Smooth muscle cell (in vitro differentiated cells): ENCODE measurements around the gene FYCO1. TPM values are rescaled to one million over a fixed set of nuclear protein-coding genes. Genes with fewer than 3 reads are reported as not detected.

Source experiments
- DNase-seq: peaks from one replicate; lab custom pipeline; 2025; ENCODE audit not compliant: unreplicated experiment; lab: John Stamatoyannopoulos, UW
- H2AFZ ChIP-seq: fragments of 200-600 bp; sonication (generic); 2 replicates; pipeline ENCODE4 v1.6.0; 2016; ENCODE audit warnings: antibody characterized with exemption, low read depth, mild to moderate bottlenecking
- H3F3A ChIP-seq: fragments of 200-600 bp; sonication (generic); 2 replicates; pipeline ENCODE4 v1.6.0; 2017; ENCODE audit warnings: antibody characterized with exemption, low read depth
- H3K27ac ChIP-seq: fragments of 200-600 bp; sonication (generic); 2 replicates; pipeline ENCODE4 v1.5.1; 2016; ENCODE audit warnings: low read depth, mild to moderate bottlenecking
- H3K27me3 ChIP-seq: fragments of 200-600 bp; sonication (generic); 2 replicates; pipeline ENCODE4 v1.6.1; 2016; ENCODE audit warnings: low read depth, mild to moderate bottlenecking
- H3K36me3 ChIP-seq: fragments of 200-600 bp; sonication (generic); 2 replicates; pipeline ENCODE4 v1.5.1; 2016; ENCODE audit warnings: low read depth
- H3K4me1 ChIP-seq: fragments of 200-600 bp; sonication (generic); 2 replicates; pipeline ENCODE4 v1.5.1; 2016; ENCODE audit warnings: low read depth
- H3K4me2 ChIP-seq: fragments of 200-600 bp; sonication (generic); 2 replicates; pipeline ENCODE4 v1.6.0; 2016; ENCODE audit warnings: mild to moderate bottlenecking
- H3K4me3 ChIP-seq: fragments of 200-600 bp; sonication (generic); 2 replicates; pipeline ENCODE4 v1.5.1; 2016; ENCODE audit warnings: mild to moderate bottlenecking
- H3K79me2 ChIP-seq: fragments of 200-600 bp; sonication (generic); 2 replicates; pipeline ENCODE4 v1.6.0; 2016; ENCODE audit warnings: low read depth, mild to moderate bottlenecking
- H3K9ac ChIP-seq: fragments of 200-600 bp; sonication (generic); 2 replicates; pipeline ENCODE4 v1.6.0; 2016; ENCODE audit warnings: low read depth
- H3K9me3 ChIP-seq: fragments of 200-600 bp; sonication (generic); replicated peaks from 2 replicates; pipeline ENCODE4 v1.5.1; 2016; ENCODE audit warnings: low read depth
- H4K20me1 ChIP-seq: fragments of 200-600 bp; sonication (generic); 2 replicates; pipeline ENCODE4 v1.6.0; 2016; ENCODE audit warnings: low read depth
- CTCF ChIP-seq: fragments of 200-600 bp; sonication (generic); IDR thresholded peaks from 2 replicates; pipeline ENCODE4 v1.5.1; 2017; ENCODE audit warnings: borderline replicate concordance, mild to moderate bottlenecking, antibody characterized with exemption; ENCODE audit not compliant: insufficient read depth, poor library complexity, severe bottlenecking
- WGBS: methylation state at CpG from one replicate; pipeline ENCODE4 v1.1.7; 2016; ENCODE audit warnings: low lambda C conversion rate; 5-methylcytosine and 5-hydroxymethylcytosine counted together
- polyA plus RNA-seq: library from polyadenylated mRNA; unstranded; fragments of >200 nt; fragmentation: Nextera tagmentation; extraction: Ambion mirVana; gene quantifications from 2 replicates; pipeline ENCODE4 v1.2.1, GENCODE V29; 2016
- total RNA-seq: library from RNA; depleted of rRNA; stranded (reverse); fragments of >200 nt; gene quantifications from 2 replicates; pipeline ENCODE4 v1.2.3, GENCODE V29; 2014

The FYCO1 gene
- total and polyA plus RNA-seq, 2 experiments from 2014 or later, result 7.4 to 20.9 TPM

DNA sequence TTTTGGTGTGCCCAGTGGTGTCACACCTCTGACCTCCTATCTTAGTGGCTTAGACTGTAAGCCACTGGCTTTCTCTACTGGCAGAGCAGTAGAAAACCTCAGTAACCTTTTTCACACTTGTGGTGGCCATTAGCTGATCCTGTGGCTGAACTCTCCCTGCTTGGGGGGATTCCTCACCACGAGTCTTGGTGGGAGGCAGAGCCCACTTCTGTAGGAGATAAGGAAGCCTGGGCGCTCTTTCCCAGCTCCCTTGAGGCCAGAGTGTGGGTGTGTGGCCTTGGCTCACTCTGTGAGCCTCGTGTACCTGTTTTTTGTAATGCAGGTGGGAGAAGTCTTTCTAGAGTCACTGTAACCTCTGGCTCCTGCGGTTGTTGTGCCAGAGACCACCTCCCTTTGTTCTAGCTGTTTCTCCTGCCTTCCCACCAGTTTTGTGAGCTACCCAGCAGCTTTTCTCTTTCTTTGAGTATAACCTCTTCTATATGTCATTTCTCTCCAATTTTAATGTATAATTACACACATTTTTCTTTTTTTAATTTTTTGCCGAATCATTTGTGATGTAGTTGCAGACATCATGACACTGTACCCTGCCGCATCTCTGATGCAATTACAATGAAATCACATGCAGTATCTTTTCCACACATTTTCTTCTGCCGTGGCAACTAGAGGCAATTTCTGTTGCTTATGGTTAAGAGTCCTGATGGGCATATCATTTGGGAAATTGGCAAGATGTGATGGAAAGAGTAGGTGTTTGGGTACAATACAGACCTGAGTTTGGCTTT is 17.9 kb upstream of the FYCO1 start:
- Histone ChIP-seq H3K4me3 (no peak overlapping the region), H3K27ac (no peak overlapping the region), H3K27me3 (no peaks in the 10 kb centered on the region), H3K36me3 (no peaks in the 10 kb centered on the region), H3K4me1 (no peaks in the 10 kb centered on the region), H3K4me2 (no peak overlapping the region), H3K9me3 (no peaks in the 10 kb centered on the region), H3K9ac (no peak overlapping the region), H2AFZ (no peak overlapping the region), H3K79me2 (no peaks in the 10 kb centered on the region), H4K20me1 (no peaks in the 10 kb centered on the region), H3F3A (no peaks in the 10 kb centered on the region)
- DNase-seq, result no peak
- 89% methylated on average over 7 of the region's 7 CpGs for WGBS
- no peak for TF ChIP-seq CTCF

GRCh38 chr3:46012246-46012645 is 16.6 kb upstream of the FYCO1 start:
- no peak for TF ChIP-seq CTCF
- H3K4me1 ChIP-seq, result no peaks in the 10 kb centered on the region
- no peak overlapping the region for H3K9ac ChIP-seq
- H4K20me1 ChIP-seq, result no peaks in the 10 kb centered on the region
- no peaks in the 10 kb centered on the region for H3K9me3 ChIP-seq
- no peaks in the 10 kb centered on the region for H3K27me3 ChIP-seq
- no peak overlapping the region for H3K4me3 ChIP-seq
- H3K36me3 ChIP-seq, result no peaks in the 10 kb centered on the region
- no peak overlapping the region for H3K4me2 ChIP-seq
- H2AFZ ChIP-seq, result no peak overlapping the region
- no peak for DNase-seq
- H3K27ac ChIP-seq, result no peak overlapping the region
- WGBS, result 96% methylated on average over 4 of the region's 4 CpGs
- H3K79me2 ChIP-seq, result no peaks in the 10 kb centered on the region
- H3F3A ChIP-seq, result peaks cover under 1% of the 10 kb centered on the region

- Histone ChIP-seq H3K4me1 (no peaks in the 10 kb centered on the region), H3F3A (peaks cover 5% of the 10 kb centered on the region), H3K9ac (no peak overlapping the region), H3K4me2 (no peak overlapping the region), H4K20me1 (no peaks in the 10 kb centered on the region), H2AFZ (no peak overlapping the region), H3K36me3 (no peaks in the 10 kb centered on the region), H3K4me3 (no peak overlapping the region), H3K9me3 (no peaks in the 10 kb centered on the region), H3K27ac (no peak overlapping the region), H3K79me2 (no peaks in the 10 kb centered on the region), H3K27me3 (no peaks in the 10 kb centered on the region)
- DNase-seq, result no peak
- no peak for TF ChIP-seq CTCF
- WGBS, result 98% methylated on average over 2 of the region's 2 CpGs
Observed at GRCh38 chr3:46010519-46011113, 15.0 kb upstream of the FYCO1 start.

DNA sequence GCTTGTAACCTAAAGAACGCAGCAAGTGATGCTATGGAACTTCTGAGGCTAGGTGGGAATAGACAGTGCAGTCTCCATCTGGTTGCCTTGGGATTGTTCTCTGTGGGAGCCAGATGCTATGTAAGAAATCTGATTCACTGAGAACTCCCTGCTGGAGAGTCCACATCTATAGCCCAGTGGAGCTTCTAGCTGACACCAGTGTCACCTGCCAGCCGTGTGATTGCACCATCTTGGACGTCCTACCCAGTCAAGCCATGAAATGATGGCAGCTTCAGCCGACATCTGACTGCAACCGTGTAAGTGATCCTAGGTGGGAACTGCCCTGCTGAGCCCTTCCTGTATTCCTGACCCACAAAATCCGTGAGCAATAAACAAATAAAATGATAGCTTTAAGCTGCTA is 12.4 kb upstream of the FYCO1 start:
- Histone ChIP-seq H2AFZ (no peak overlapping the region), H3F3A (peaks cover 5% of the 10 kb centered on the region), H3K36me3 (no peaks in the 10 kb centered on the region), H3K4me2 (no peak overlapping the region), H3K4me3 (no peak overlapping the region), H3K9me3 (no peaks in the 10 kb centered on the region), H3K27ac (no peak overlapping the region), H3K79me2 (no peaks in the 10 kb centered on the region), H3K27me3 (no peaks in the 10 kb centered on the region), H3K9ac (no peak overlapping the region), H3K4me1 (no peaks in the 10 kb centered on the region), H4K20me1 (no peaks in the 10 kb centered on the region)
- 78% methylated on average over 6 of the region's 6 CpGs for WGBS
- no peak for TF ChIP-seq CTCF
- DNase-seq, result no peak
